ENCODE results near the gene TMEM87A.

- TF ChIP-seq CTCF (IDR thresholded peaks at IDR 0.05; ENCODE audit: control extremely low read depth in 1 of 3, insufficient read depth in 1 of 3, low read depth in 1 of 3, low read length in 3 of 3): no peak
- TF ChIP-seq EZH2 (IDR thresholded peaks at IDR 0.05; ENCODE audit: low read depth, low read length, severe bottlenecking): no peak
- TF ChIP-seq RAD21 (IDR thresholded peaks at IDR 0.05 in 1 of 2, conservative IDR thresholded peaks at IDR 0.05 in 1 of 2; ENCODE audit: low read depth in 2 of 2, low read length in 2 of 2): no peak
- TF ChIP-seq POLR2AphosphoS5 (IDR thresholded peaks at IDR 0.05; ENCODE audit: low read depth, low read length): no peak
- TF ChIP-seq CEBPB (IDR thresholded peaks at IDR 0.05; ENCODE audit: low read depth, low read length): no peak
- TF ChIP-seq MAX (IDR thresholded peaks at IDR 0.05): no peak
These were observed 97.6 kb downstream of the TMEM87A start for GRCh38 chr15:42175671-42176070.
